Activated naive CD4-positive, alpha-beta T cell treated with anti-CD3 and anti-CD28 coated beads for 36 hours (primary cell): Measurements from ENCODE around the gene SBF2. TPM values are rescaled to one million over a fixed set of nuclear protein-coding genes. Genes with fewer than 3 reads are reported as not detected.

ENCODE experiments used
- CTCF ChIA-PET: fragments of 350-600 bp; sonication (Branson Sonifier 250); formaldehyde crosslinking; loops from one replicate; lab custom pipeline; 2021; ENCODE audit warnings: antibody characterized with exemption; lab: Charles Lee
- DNase-seq: peaks from one replicate; pipeline ENCODE4 v3.0.0-alpha.2; 2020
- H3K27ac Mint-ChIP-seq: one replicate; pipeline ENCODE4 v1.8.0; 2021; ENCODE audit warnings: mild to moderate bottlenecking, mixed read lengths
- H3K27me3 Mint-ChIP-seq: one replicate; pipeline ENCODE4 v1.8.0; 2021; ENCODE audit warnings: low read depth, mixed read lengths
- H3K36me3 Mint-ChIP-seq: one replicate; pipeline ENCODE4 v1.8.0; 2021; ENCODE audit warnings: low read depth, mixed read lengths
- H3K4me1 Mint-ChIP-seq: one replicate; pipeline ENCODE4 v1.8.0; 2021; ENCODE audit warnings: low read depth, mixed read lengths
- H3K4me3 Mint-ChIP-seq: one replicate; pipeline ENCODE4 v1.8.0; 2021; ENCODE audit warnings: mild to moderate bottlenecking, moderate library complexity, mixed read lengths
- H3K9me3 Mint-ChIP-seq: one replicate; pipeline ENCODE4 v1.8.0; 2021; ENCODE audit warnings: mixed read lengths
- intact Hi-C: fragments of 100-400 bp; cut with micrococcal nuclease; formaldehyde crosslinking; loops from one replicate; pipeline ENCODE4 v1.15.1; 2023
- total RNA-seq, 2 experiments: library from RNA; stranded (reverse); gene quantifications; one replicate each; pipeline ENCODE4 v1.2.3, GENCODE V29; 2021

SBF2 gene
- total RNA-seq, 2 experiments from 2014 or later = 8.7 to 9.9 TPM

DNA sequence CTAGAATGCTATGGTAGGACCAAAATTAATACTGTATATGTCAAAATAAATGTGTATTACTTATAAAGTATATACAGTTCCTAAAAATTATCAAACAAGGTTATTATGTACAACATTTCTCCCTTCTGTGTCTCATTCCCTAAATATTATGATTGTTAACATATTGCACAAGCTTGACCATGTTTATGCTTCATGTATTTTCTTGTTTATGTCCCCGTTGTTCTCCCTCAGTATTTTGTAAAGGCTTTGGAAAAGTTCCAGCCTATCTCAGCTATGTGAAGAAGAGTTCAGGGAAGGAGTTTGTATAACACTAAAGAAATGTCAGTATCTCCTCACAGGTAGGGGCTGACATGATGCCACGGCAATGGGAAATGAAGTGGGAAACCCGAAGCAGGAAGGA, 30.5 kb upstream of the SBF2 start:
- no peak for DNase-seq
- intact Hi-C loops = loop anchor here (5.0 kb wide), 2 partner anchors 332 to 712 kb away; no protein-coding TSS in a partner anchor
- no peaks in the 10 kb centered on the region for H3K9me3 Mint-ChIP-seq
- H3K4me3 Mint-ChIP-seq = no peak overlapping the region
- no peak overlapping the region for H3K27ac Mint-ChIP-seq
- H3K4me1 Mint-ChIP-seq = peaks cover 12% of the 10 kb centered on the region
- CTCF ChIA-PET = interaction anchor here (0.7 to 3.0 kb wide), 16 partner anchors 9 to 789 kb away, joined by 3 to 27 read pairs (median 4); partner anchors contain the start of gene ADM
- H3K27me3 Mint-ChIP-seq = no peaks in the 10 kb centered on the region
- no peaks in the 10 kb centered on the region for H3K36me3 Mint-ChIP-seq

GRCh38 chr11:10323793-10324170, 29.8 kb upstream of the SBF2 start:
- peaks cover 12% of the 10 kb centered on the region for H3K4me1 Mint-ChIP-seq
- no peaks in the 10 kb centered on the region for H3K36me3 Mint-ChIP-seq
- no peak overlapping the region for H3K27ac Mint-ChIP-seq
- no peaks in the 10 kb centered on the region for H3K9me3 Mint-ChIP-seq
- H3K27me3 Mint-ChIP-seq = no peaks in the 10 kb centered on the region
- H3K4me3 Mint-ChIP-seq = no peak overlapping the region
- CTCF ChIA-PET = interaction anchor here (0.6 to 3.0 kb wide), 14 partner anchors 9 to 789 kb away, joined by 3 to 27 read pairs (median 4); no protein-coding TSS in a partner anchor
- intact Hi-C loops = loop anchor here (1.0 to 5.0 kb wide), 10 partner anchors 16 to 788 kb away; no protein-coding TSS in a partner anchor
- DNase-seq = no peak

- H3K4me3 Mint-ChIP-seq = peak overlapping the region; percentile 38
- peak overlapping the region; percentile 69 for H3K27ac Mint-ChIP-seq
- peaks cover 12% of the 10 kb centered on the region for H3K4me1 Mint-ChIP-seq
- no peaks in the 10 kb centered on the region for H3K36me3 Mint-ChIP-seq
- CTCF ChIA-PET = interaction anchor here (0.6 to 3.2 kb wide), 13 partner anchors 8 to 788 kb away, joined by 3 to 27 read pairs (median 4); no protein-coding TSS in a partner anchor
- no peaks in the 10 kb centered on the region for H3K27me3 Mint-ChIP-seq
- intact Hi-C loops = loop anchor here (1.0 to 5.0 kb wide), 10 partner anchors 16 to 788 kb away; no protein-coding TSS in a partner anchor
- peak; percentile 69 for DNase-seq
- no peaks in the 10 kb centered on the region for H3K9me3 Mint-ChIP-seq
Measured at GRCh38 chr11:10322830-10323792, 29.1 kb upstream of the SBF2 start.

DNA sequence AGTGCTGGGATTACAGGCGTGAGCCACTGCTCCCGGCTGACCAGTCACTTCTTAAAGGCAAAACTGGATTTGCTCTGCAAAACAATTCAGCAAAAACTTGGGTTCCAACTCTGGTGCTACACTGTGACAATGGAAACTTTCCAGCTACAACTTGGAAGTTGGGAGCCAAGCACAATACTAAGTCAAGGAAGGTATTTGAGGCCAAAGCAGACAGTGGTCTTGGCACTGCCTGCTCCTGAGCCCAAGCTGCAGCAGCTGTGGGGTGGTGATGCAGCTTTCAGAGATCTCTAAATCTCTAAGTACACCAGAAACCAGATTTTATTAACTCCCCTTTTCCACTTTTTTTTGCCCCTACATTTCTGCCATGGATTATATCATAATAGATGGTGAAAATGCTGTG, 28.4 kb upstream of the SBF2 start:
- Mint-ChIP-seq H3K4me3 (peak overlapping the region; percentile 38), H3K4me1 (peaks cover 12% of the 10 kb centered on the region), H3K9me3 (no peaks in the 10 kb centered on the region), H3K27me3 (no peaks in the 10 kb centered on the region), H3K36me3 (no peaks in the 10 kb centered on the region), H3K27ac (peak overlapping the region; percentile 69)
- CTCF ChIA-PET = interaction anchor here (0.8 to 3.2 kb wide), 4 partner anchors 12 to 564 kb away, joined by 3 to 10 read pairs (median 4); no protein-coding TSS in a partner anchor
- intact Hi-C loops = loop anchor here (2.0 to 5.0 kb wide), 3 partner anchors 330 to 710 kb away; no protein-coding TSS in a partner anchor
- DNase-seq = no peak

GRCh38 chr11:10320736-10321465, 26.9 kb upstream of the SBF2 start:
- H3K27ac Mint-ChIP-seq = no peak overlapping the region
- no peak for DNase-seq
- no peaks in the 10 kb centered on the region for H3K36me3 Mint-ChIP-seq
- H3K27me3 Mint-ChIP-seq = no peaks in the 10 kb centered on the region
- peaks cover 12% of the 10 kb centered on the region for H3K4me1 Mint-ChIP-seq
- H3K4me3 Mint-ChIP-seq = no peak overlapping the region
- intact Hi-C loops = loop anchor here (5.0 kb wide), 2 partner anchors 329 to 709 kb away; no protein-coding TSS in a partner anchor
- CTCF ChIA-PET = interaction anchor here (0.6 to 3.2 kb wide), 7 partner anchors 11 to 786 kb away, joined by 3 to 10 read pairs (median 3); no protein-coding TSS in a partner anchor
- H3K9me3 Mint-ChIP-seq = no peaks in the 10 kb centered on the region

DNA sequence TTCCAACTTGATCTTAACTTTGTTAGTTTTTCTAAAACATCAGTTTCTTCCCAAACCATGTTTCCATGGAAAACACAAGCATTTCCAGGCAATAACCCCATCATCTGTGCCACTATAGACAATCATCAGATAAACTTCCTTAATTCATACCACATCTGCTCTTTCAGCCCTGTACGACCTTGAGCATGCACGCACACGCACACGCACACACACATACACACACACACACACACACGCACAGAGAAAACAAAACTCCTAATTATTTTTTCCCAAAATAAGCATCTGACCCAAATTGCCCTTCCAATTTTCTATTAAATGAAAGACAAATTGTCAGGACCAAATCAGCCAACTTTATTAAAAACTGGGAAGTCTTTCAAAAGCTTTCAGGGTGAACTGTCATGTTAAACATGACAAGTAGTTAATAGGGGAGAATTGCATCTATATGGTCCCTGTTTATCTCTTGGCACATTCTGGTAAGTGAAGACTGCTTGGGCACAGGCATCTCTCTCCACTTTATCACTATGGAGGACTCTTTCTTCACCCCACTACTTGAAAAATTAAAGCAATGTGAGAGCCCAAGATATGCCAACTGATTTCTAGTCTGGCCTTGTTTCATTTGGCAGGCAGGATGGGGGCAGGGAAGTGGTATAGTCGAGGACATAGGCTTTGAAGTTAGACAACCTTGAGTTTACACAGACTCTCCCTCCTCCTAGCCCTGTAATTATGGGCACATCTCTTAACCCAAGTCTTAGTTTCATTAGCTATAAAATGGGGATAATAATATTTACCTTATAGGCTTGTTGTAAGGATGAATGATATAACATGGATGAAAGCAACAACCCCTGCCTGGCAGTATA, 25.9 kb upstream of the SBF2 start:
- CTCF ChIA-PET = interaction anchor here (0.7 to 3.2 kb wide), 6 partner anchors 10 to 785 kb away, joined by 3 to 10 read pairs (median 3); no protein-coding TSS in a partner anchor
- Mint-ChIP-seq H3K9me3 (no peaks in the 10 kb centered on the region), H3K27me3 (no peaks in the 10 kb centered on the region), H3K27ac (no peak overlapping the region), H3K4me3 (no peak overlapping the region), H3K36me3 (no peaks in the 10 kb centered on the region), H3K4me1 (peaks cover 12% of the 10 kb centered on the region)
- no peak for DNase-seq
- intact Hi-C loops = loop anchor here (5.0 kb wide), 2 partner anchors 328 to 708 kb away; no protein-coding TSS in a partner anchor

DNA sequence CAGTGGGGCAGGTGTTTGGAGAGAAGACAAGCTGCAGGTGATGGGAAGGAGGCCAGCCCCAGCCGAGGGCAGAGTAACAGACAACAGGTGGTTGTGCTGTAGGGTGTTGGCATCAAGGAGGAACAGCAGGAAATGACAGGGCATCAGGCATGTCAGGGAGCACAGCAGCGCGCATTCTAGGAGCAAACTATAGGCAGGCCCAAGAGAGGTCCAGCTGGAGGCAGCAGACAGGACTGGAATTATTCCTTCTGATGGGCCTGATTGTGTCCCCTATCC, 24.4 kb upstream of the SBF2 start:
- H3K4me3 Mint-ChIP-seq = no peak overlapping the region
- no peaks in the 10 kb centered on the region for H3K9me3 Mint-ChIP-seq
- H3K27ac Mint-ChIP-seq = no peak overlapping the region
- H3K4me1 Mint-ChIP-seq = peaks cover 10% of the 10 kb centered on the region
- H3K27me3 Mint-ChIP-seq = no peaks in the 10 kb centered on the region
- intact Hi-C loops = no loop called here
- DNase-seq = no peak
- no peaks in the 10 kb centered on the region for H3K36me3 Mint-ChIP-seq
- CTCF ChIA-PET = interaction anchor here (0.6 to 1.7 kb wide), 5 partner anchors 9 to 560 kb away, joined by 3 to 6 read pairs (median 4); no protein-coding TSS in a partner anchor

DNA sequence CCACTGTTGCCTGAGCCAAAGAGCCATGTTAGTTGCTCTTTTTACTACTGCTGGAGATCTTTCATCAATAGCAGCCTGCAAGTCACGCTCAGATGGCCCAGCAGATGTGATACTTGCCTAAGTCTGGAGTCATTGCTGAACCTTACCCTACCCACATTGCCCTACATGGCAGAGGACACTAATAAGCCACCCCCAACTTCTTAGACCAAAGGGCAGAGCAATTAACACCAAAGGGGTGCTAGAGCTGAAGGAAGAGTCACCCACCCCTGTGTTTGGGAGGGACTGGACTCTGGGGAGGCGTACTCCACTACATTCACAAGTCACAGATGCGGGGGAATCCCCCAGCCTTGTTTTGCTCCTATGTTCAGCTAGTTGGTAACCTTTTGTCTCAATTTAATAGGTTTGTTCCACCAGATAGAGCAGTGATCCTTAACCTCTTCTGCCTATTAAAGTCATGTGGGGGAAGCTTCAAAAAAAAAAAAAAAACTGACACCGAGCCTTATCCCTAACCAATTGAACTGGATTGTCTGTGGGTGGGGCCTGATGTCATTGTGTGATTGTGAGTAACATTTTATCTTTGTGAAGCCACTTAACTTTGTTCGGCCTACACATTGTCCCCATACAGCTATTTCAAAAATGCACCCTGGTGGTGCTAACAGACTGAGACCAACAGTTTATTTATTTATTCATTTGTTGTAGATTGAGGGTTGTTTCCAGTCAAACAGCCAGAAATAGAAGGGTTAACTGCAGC, 23.9 kb upstream of the SBF2 start:
- CTCF ChIA-PET = interaction anchor here (0.6 to 1.7 kb wide), 7 partner anchors 8 to 559 kb away, joined by 3 to 6 read pairs (median 4); no protein-coding TSS in a partner anchor
- H3K4me1 Mint-ChIP-seq = peaks cover 7% of the 10 kb centered on the region
- no peaks in the 10 kb centered on the region for H3K9me3 Mint-ChIP-seq
- H3K4me3 Mint-ChIP-seq = no peak overlapping the region
- no peak overlapping the region for H3K27ac Mint-ChIP-seq
- no peak for DNase-seq
- no peaks in the 10 kb centered on the region for H3K36me3 Mint-ChIP-seq
- no peaks in the 10 kb centered on the region for H3K27me3 Mint-ChIP-seq
- intact Hi-C loops = no loop called here

DNA sequence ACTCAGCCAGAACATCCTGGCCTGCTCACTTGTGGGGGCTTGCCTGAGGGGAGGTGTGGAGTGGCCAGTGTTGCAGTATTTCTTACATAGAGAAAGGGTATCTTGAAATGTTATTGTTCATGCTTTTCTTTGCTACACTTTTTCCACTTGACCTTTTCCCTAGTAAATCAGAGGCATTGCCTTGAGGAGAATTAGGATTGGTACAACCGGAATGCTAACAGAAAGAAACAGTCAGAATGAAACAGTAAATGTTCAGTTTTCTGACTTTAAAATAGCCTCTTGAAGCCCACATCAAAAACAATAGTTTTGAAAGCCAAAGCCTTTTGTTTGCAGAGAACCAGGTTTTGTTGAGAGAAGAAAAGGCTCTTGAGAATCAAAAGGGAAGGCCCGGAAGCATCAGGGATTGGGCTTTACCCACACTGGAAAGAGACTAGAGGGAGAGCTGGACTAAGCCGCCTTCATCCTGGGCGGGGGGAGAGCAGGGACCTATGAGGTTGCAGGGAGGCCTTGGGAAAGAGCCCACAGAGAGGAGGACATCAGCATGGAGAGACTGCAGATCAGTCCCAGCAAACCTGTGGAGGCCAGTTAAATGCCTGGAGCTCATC, 23.2 kb upstream of the SBF2 start:
- CTCF ChIA-PET = interaction anchor here (0.7 to 1.7 kb wide), 4 partner anchors 9 to 558 kb away, joined by 3 to 6 read pairs (median 4); no protein-coding TSS in a partner anchor
- H3K36me3 Mint-ChIP-seq = no peaks in the 10 kb centered on the region
- intact Hi-C loops = no loop called here
- no peaks in the 10 kb centered on the region for H3K27me3 Mint-ChIP-seq
- no peak for DNase-seq
- no peak overlapping the region for H3K27ac Mint-ChIP-seq
- no peaks in the 10 kb centered on the region for H3K9me3 Mint-ChIP-seq
- H3K4me3 Mint-ChIP-seq = no peak overlapping the region
- peaks cover under 1% of the 10 kb centered on the region for H3K4me1 Mint-ChIP-seq

GRCh38 chr11:10315083-10315482, 21.1 kb upstream of the SBF2 start:
- H3K9me3 Mint-ChIP-seq = no peaks in the 10 kb centered on the region
- no peak overlapping the region for H3K4me3 Mint-ChIP-seq
- H3K36me3 Mint-ChIP-seq = no peaks in the 10 kb centered on the region
- H3K27me3 Mint-ChIP-seq = peaks cover 2% of the 10 kb centered on the region
- H3K4me1 Mint-ChIP-seq = no peaks in the 10 kb centered on the region
- DNase-seq = no peak
- CTCF ChIA-PET = interaction anchor here (0.8 to 1.1 kb wide), 2 partner anchors 8 to 10 kb away, joined by 3 read pairs; no protein-coding TSS in a partner anchor
- intact Hi-C loops = no loop called here
- no peak overlapping the region for H3K27ac Mint-ChIP-seq
